DMS79 treated with DMSO at 0.1 percent for 48 hours (cell line): ENCODE measurements around the gene TOPAZ1.
"Not testable (repeated sequence)": the region's sequence is repeated elsewhere in the genome, so short reads cannot be mapped to it uniquely, and the experiment has no call there.

ENCODE experiments used
- DNase-seq: peaks from one replicate; lab custom pipeline; 2025; lab: John Stamatoyannopoulos, UW

TOPAZ1 gene

DNA sequence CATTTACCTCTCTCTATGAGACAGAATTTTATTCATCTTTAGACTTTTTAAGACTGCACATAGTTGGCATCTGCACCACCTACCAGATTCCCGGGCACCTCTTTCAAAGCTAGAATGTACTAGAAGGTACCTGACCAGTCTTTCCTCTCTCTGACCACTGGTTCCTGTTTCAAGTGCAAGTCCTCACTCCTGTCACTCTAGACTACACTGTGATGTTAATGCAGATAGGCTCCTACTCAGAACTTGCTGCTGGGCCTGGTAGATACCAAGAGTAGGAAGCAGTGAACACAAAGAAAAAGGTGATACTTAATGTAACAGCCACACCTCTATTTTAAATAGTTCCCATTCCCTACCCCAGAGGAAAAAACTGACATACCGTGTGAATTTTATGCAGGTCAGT lies 88.8 kb downstream of the TOPAZ1 start:
- DNase-seq, result no peak

DNA sequence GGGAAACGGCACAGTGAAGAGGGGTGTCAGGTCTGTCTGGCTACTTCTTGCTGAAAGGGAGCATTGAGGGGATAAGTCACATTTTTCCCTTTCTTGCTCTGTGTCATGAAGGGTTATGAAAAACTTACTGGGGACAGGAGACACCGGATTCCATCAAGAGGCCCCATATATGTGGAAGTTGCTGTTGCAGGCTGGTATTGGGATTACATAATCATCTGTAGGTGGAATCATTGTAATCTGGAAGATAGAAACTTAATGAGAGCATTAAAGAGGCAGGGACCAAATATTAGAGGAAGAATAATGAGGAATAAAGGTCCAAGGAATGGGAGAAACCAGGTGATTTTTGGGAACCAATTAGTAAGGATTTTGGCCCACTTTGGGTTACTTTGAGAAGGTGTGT lies 92.6 kb downstream of the TOPAZ1 start:
- DNase-seq, result no peak

DNA sequence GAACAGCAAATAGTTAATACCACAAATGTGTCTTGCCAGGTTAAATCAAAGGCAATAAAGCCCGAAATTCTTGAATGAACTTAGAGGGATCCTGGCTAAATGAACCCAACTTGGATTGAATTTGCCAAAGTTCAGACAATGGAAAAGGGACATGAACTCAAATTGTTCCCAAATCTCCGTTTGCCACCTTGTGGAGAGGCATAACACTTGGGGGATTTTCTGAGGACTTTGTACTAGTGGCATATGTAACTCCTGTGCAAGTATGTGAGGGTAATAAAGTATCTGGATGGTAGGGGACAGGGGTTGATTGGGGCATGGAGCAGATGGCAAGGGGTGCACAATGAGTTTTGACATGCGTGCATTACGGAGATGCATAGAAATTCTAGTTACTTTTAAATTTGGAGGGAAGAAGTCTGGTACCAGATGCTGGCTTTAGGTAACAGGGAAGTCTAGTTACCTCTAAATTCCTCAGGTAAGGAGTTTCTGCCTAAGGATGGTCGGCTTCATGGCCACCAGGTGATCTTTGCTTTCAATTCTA lies 95.6 kb downstream of the TOPAZ1 start:
- no peak for DNase-seq

DNA sequence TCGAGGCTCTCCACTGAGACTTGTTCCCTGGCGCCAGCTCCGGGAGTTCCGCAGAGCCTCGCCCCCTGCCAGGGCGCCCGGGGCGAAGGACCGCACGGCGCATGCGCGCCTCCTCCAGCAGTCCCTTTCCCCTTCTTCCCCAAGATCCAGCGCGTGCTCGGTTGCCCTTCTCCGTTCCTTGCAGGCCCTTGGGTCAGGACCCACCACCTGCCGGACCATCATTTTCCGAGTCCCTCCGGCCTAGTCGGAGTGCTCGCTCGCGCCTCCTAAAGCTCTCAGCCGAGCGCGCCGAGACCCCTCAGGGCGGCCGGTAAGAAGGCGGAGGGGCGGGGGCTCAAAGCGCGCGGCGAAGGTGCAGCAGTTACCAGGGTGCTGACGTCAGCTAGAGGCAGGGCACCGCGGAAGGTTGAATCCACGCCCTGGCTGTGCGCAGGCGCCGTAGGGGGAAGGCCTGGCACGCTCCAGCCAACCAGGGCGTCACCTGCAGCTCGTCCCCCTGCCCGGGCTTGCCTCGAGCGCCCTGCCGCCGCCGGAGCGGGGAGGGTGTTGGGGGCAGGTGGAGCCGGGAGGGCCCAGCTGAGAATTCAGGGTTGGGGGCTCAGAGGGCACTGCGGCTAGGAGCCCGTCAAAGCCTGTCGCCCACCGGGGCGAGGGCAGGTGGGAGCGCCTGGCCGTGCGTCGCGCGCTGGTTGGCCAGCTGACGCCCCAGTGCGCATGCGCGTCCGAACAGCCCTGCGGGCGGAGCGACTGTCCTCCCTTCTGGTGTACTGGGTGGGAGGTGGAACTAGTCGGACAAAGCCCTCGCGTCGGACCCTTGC lies 96.5 kb downstream of the TOPAZ1 start, which contains the start of gene TCAIM:
TCAIM (plus strand) TSS at position 757 of the 818 bp plus-strand sequence. CDS start 16,017 bp downstream, outside the sequence.
- peak; percentile 80 for DNase-seq

- DNase-seq, result no peak
These were observed 97.1 kb downstream of the TOPAZ1 start for GRCh38 chr3:44338828-44339127.

DNA sequence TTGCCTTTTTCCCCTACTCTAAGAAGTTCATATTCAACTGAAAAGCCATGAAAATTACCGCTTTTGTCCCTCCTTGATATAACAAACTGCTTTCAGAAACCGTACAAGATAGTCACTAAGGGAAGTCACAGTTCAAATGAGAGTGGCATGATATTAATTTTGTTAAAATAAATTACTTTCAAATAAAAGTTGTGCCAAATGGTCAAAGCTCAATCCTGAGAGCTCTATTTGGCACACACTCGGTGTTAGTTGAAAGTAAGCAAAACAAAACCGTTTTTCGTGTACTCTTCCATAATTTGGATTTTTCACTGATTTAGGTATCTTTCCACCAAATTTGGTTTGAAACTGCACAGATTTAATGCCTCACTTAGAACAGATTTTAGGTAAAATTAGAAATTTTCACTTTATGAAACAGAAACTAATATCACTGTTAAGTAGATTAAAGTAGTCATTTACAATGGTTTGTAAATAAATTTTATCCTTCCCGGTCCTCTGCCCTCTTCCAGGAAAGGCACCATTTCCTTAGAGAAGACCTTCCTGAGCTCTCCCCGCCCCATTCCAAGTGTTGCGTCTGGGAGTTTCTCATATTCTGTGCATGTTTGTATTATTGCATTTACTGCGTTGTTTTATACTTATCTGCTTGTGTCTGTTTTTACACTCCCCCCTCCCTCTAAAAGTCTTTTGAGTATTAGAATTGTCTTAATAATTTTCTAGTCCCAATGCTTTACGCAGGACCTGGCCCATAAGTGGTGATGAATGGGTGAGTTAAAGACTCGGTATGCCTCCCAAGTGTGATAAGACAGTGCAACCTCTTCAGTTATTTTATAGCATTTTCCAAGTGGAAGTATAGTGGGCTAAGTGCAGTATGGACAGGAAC lies 97.7 kb downstream of the TOPAZ1 start:
- peak; percentile 28 for DNase-seq

DNA sequence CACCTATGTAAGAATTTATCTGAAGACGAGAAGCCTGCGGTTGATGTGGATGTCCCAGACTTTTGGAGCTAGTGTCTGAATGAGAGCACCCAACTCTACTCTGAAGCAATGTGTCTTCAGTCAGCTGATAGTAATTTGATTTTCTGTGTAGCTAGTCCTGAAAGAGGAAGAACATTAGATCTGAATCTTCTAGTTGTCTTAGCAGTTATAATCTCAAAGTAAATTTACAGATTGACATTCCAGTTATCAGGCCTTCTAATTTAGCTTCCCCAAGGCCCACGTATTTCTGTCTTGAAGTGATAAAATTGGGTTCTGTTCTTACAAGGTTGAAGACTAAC lies 98.3 kb downstream of the TOPAZ1 start:
- DNase-seq, result no peak

- no peak for DNase-seq
These were observed 100.6 kb downstream of the TOPAZ1 start for GRCh38 chr3:44342176-44342790.

GRCh38 chr3:44343421-44343820 lies 101.7 kb downstream of the TOPAZ1 start:
- no peak for DNase-seq

DNA sequence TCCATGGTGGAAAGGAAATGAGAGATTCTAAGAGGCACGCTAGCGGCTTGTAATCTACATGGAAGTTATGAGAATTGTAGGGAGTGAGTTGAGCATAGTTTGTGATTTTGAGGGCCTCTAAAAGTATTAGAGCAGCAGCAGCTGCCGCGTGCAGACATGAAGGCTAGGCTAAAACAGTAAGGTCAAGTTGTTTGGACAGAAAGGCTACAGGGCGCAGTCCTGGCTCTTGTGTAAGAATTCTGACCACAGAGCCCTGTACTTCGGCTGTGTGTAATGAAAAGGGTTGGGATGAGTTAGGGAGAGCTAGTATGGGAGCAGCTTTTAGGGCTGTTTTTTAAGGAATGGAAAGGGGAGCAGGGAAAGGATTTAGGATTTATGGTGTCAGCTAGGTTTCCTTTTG lies 104.9 kb downstream of the TOPAZ1 start:
- not testable (repeated sequence) for DNase-seq

GRCh38 chr3:44348993-44349392 lies 107.3 kb downstream of the TOPAZ1 start:
- DNase-seq, result no peak

GRCh38 chr3:44353355-44353924 lies 111.8 kb downstream of the TOPAZ1 start:
- no peak for DNase-seq

GRCh38 chr3:44355362-44356033 lies 113.8 kb downstream of the TOPAZ1 start:
- DNase-seq, result no peak

- DNase-seq, result no peak
These were observed 117.6 kb downstream of the TOPAZ1 start for GRCh38 chr3:44359146-44359751.

- no peak for DNase-seq
These were observed 121.9 kb downstream of the TOPAZ1 start for GRCh38 chr3:44363591-44363990.

GRCh38 chr3:44365952-44366351 lies 124.3 kb downstream of the TOPAZ1 start:
- no peak for DNase-seq

DNA sequence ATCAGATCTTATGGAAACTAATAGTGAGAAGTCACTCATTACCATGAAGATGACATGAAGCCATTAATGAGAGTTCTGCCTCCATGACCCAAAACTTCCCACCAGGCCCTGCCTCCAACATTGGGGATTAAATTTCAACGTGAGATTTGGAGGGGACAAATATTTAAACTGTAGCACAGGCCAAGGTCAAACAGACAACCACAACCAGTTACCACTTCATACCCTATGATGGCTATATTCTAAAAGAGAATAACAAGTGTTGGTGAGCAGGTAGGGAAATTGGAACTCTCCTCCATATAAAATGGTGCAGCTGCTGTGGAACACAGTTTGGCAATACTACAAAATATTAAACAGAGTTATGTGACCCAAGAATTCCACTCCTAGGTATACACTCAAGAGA lies 133.8 kb downstream of the TOPAZ1 start:
- DNase-seq, result no peak
